ENCODE results near the gene ZFAND3.

DNA sequence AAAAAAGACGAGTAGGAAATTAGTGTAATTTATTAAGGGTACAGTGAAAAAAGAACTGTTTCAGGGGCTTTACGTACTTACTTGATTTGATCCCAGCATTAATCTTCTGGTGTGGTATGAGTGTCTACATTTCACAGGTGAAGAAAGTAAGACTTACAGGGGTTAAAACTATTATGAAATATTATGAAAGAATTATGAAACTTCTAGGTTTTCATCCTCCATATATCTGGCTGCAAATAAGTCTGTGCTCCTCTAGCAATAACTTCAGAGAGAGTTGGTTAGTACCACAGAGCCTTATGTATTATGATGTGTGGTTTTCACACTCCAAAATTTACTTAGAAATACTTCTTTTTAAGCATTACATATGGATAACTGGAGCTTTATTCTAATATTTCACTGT is 41.9 kb downstream of the ZFAND3 start:
- TF ChIP-seq, protein P1, sequence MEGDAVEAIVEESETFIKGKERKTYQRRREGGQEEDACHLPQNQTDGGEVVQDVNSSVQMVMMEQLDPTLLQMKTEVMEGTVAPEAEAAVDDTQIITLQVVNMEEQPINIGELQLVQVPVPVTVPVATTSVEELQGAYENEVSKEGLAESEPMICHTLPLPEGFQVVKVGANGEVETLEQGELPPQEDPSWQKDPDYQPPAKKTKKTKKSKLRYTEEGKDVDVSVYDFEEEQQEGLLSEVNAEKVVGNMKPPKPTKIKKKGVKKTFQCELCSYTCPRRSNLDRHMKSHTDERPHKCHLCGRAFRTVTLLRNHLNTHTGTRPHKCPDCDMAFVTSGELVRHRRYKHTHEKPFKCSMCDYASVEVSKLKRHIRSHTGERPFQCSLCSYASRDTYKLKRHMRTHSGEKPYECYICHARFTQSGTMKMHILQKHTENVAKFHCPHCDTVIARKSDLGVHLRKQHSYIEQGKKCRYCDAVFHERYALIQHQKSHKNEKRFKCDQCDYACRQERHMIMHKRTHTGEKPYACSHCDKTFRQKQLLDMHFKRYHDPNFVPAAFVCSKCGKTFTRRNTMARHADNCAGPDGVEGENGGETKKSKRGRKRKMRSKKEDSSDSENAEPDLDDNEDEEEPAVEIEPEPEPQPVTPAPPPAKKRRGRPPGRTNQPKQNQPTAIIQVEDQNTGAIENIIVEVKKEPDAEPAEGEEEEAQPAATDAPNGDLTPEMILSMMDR (IDR thresholded peaks at IDR 0.05; ENCODE audit: low read length), result no peak
- no peak for TF ChIP-seq EZH2 (IDR thresholded peaks at IDR 0.05; ENCODE audit: borderline replicate concordance, low read length)

Measured in OCI-LY1 (cell line).